GM21528 (cell line): ENCODE results near the gene PFDN5.

Experiments
- ATAC-seq: cut with Tn5 transposase; IDR thresholded peaks from one replicate; pipeline ENCODE4 v1.9.1; 2021; ENCODE audit warnings: mild to moderate bottlenecking, moderate library complexity; ENCODE audit not compliant: unreplicated experiment, low FRiP score

PFDN5 gene

DNA sequence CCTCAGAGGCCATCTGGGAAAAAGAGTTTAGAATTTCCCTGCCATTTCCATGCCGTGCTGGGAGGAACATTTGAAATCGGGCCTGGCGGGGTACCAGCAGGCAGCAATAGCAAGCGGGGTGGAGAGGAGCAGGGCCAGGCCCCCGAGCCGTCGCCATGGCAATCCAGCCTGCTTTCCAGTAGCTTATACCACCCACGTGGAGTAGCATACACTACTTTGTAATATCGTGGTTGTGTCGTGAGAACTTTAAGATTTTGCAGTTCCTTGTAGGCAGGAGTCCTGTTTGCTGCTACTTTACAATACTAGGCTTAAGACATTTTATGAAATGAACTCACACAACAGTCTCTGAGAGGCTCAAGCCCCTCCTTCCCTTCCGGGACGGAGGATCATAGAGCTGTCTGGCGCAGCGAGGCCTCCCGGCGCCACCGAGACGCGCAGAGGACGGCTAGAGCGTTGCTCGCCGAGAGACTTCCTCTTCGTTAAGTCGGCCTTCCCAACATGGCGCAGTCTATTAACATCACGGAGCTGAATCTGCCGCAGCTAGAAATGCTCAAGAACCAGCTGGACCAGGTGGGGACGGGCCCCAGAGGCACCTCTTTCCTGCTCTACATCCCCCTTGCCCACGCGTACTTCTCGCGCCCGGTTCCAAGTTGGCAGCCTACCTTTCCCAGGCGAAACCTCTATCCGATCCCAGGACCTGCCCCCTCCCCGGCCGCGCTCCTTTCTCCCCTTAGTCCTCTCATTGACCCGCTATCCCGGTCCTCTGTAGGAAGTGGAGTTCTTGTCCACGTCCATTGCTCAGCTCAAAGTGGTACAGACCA, at the start of gene PFDN5:
PFDN5 (plus strand) TSS at position 473 of the 821 bp plus-strand sequence; CDS start at position 499, 26 bp downstream.
- ATAC-seq: peak; percentile 79

DNA sequence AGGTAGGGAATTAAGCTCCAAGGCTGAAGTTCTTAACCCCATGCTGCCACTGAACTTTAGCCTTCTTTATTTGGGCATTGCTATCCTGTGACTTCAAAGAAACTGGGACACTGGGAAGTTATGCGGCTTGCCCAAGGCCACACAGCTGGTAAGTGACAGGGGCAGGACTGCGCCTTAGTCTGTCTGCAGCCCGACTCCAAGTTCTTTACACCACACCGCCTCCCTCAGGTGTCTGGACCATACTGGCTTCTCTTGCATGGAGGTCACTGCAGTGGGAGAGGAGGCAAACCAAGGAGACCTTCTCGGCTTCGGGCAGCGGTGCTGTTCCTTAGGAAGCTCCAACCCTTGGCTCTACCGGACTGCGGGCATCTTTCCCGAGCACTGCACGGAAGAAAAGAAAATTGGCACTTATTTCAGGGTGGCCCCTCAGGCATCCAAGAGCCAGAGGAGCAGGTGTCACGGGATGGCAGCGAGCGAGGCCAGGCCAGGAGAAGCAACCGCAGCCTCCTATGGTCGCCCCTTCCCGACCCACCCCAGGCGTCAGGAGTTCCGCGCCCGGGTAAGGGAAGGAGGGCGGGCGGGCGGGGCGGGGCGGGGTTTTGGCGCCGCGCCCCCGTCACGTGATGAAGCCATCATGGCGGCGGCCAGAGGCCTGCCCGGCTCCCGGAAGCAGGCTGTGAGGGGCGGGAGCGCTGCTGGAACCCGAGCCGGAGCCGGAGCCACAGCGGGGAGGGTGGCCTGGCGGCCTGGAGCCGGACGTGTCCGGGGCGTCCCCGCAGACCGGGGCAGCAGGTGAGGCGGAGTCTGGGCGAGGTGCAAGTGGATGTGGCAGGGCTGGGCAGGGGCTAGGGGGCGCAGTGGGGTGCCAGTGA, 43.6 kb upstream of the PFDN5 start:
- ATAC-seq: peak; percentile 66

DNA sequence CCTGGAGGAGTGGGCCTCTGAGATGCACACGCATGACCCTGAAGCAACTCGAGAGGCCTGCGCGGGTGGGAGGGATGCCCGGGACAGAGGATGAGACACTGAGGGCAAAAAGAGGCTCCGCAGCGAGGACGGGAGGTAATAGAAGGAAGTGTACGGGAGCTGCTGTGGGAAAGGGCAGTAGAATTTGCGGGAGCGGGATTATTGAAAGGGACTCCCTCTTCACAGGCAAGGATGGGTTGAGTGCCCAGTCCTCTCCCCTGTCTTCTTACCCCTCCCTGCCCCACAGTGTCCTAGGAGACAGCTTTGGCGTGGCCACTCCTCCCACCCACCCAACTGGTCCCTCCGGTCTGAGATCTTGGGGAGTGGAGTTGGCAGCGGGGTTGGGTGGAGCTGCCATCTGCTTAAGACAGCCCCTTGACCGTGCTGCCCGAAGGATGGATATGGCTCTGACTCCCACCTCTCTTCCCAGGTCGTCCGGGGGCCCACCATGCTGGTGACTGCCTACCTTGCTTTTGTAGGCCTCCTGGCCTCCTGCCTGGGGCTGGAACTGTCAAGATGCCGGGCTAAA, 42.9 kb upstream of the PFDN5 start:
- no peak for ATAC-seq

DNA sequence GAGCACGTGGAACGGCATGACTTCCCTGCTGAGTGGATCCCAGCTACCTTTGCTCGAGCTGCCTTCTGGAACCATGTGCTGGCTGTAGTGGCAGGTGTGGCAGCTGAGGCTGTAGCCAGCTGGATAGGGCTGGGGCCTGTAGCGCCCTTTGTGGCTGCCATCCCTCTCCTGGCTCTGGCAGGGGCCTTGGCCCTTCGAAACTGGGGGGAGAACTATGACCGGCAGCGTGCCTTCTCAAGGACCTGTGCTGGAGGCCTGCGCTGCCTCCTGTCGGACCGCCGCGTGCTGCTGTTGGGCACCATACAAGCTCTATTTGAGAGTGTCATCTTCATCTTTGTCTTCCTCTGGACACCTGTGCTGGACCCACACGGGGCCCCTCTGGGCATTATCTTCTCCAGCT, 42.0 kb upstream of the PFDN5 start:
- no peak for ATAC-seq

DNA sequence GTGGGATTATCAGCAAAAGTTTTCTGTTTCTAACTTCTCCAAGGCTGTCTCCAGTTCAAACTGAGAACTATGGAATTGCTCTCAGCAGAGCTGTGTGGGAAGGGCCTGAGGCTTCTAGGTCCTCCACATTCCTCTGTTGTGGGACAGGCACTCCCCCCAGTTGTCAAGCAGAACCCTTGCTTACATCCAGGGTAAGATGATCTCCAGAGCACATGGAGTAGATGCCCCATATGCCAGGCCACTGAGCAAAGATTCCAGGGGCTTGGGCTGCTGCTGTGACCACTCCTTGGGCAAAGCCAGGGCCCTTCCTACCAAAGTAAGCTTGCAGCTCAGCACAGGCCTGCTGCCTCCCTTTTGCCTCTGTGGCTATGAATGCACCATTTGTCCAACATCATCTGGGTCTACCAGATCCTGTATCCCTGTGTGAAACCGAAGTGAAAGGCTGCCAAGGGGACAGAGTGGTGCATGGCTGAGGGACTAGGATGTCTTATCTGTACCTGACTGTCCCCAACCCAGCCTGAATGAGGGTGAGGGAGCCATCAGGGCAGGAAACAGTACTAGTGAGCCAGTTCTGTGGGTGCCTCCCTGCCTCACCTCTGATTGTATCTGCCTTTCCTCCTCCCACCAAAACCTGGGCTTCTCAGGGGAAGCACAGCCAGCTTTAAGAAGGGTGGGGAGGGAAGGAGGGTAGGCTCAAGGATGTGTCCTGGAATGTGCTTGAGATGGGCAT, 40.4 kb upstream of the PFDN5 start:
- no peak for ATAC-seq

DNA sequence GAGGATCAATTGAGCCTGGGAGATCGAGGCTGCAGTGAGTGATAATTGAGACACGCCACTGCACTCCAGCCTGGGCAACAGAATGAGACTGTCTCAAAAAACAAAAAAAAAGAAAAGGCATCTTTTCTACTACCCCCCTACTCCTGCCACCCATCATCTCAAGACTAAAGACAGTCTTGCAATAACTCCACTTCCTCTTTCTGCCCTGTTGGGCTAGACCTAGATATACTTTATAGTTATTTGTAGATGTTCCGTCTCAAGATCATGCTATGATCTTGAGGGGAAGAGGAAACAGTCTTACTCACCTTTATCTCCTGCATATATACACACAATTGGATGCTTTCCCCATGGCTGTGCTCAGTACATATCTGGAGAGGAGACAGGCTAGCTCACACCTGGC, 39.3 kb upstream of the PFDN5 start:
- ATAC-seq: no peak

DNA sequence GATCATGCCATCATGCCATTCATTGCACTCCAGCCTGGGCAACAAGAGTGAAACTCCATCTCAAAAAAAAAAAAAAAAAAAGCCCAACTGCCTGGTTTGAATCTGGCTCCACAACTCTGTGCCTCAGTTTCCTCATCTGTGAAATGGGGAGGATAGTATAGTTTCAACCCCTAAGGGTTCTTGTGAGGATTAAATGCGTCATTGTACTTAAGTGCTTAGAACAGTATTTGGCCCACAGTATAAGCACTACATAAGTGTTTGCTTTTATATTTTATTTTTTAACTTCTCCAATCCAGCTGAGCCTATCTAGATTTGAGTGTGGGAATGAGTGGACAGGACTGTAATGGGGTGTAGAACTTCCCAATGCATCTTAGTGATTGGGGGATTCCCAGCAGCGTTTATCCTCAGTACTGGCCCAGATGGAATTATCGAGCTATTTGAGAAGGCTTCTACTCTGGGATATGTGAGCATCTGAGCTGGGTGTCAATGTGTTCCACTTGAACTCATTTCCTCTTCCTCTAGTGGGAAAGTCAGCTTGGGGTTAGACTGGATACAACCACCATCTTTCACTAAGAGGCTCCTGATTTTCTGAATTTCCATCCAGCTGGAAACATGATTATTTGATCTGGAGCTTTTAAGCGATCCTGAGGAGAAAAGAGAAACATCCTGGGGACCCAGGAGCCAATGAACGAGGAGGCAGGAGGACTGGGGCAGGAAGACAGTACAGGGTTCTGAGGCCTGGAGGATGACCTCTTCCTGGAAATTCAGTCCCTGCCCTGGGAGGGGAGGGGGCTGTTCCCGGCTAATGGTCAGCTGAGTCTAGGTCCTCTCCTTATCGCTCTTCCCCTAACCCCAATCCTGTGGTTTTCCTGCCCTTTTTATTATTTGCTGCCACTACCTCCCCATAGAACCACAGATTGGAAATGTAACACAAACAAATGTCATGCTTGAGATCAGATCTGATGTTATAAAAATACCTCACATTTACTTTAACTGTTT, 36.5 kb upstream of the PFDN5 start:
- no peak for ATAC-seq

DNA sequence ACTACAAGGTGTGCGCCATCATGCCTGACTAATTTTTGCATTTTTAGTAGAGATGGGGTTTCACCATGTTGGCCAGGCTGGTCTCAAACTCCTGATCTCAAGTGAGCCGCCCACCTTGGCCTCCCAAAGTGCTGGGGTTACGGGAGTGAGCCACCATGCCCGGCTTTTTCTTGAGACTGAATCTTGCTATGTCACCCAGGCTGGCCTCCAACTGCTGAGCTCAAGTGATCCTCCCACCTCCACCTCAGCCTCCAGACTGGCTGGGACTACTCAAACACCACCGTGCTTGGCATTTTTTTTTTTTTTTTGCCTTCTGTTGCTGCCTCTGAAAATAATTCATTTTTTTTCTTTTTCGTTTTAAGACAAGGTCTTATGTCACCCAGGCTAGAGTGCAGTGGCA, 35.5 kb upstream of the PFDN5 start:
- ATAC-seq: no peak

DNA sequence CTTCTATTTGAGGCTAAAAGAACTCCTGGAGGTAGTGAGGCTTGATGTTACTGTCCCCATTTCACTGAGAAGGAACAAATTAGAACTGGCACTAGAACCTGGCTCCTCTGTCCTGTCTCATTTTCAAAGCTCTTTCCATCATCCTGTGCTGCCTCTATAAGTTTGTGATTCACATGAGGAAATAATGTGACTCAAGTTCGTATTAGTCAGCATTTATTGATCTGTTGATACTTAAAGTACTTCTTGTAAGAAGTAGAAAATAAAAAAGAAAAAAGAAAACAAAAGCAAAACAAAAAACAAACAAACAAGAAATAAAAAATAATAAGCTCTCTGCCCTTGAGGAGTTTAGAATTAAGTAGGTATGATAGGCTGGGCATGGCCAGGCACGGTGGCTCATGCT, 29.6 kb upstream of the PFDN5 start:
- no peak for ATAC-seq

DNA sequence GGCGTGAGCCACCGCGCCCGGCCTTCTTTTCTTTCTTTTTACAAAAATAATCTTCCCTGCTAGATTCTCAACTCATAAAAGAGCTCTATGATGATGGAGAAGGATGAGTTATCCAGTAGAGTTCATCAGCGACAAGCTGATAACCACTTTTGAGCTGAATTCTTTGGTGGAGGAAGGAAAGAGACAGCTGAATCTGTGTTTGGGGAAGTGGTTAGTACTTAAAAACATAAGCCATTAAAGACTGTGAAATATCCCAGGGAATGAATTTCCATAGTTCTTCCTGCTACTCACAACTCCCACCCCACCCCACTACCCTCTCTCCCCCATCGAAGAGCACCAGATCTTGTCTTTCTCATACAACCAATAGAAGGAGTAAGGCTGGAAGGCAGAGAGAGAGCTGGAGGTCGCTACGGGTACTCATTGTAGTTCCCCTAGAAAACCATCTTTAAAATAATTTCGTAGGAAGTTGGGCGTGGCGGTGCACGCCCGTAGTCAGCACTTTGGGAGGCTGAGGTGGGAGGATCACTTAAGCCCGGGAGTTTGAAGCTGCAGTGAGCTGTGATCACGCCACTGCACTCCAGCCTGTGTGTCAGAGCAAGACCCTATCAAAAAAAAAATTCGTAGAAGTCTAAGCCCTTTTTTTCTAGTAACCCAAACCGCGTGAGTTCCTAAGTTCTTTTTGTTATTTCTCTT, 27.9 kb upstream of the PFDN5 start:
- peak; percentile 33 for ATAC-seq

DNA sequence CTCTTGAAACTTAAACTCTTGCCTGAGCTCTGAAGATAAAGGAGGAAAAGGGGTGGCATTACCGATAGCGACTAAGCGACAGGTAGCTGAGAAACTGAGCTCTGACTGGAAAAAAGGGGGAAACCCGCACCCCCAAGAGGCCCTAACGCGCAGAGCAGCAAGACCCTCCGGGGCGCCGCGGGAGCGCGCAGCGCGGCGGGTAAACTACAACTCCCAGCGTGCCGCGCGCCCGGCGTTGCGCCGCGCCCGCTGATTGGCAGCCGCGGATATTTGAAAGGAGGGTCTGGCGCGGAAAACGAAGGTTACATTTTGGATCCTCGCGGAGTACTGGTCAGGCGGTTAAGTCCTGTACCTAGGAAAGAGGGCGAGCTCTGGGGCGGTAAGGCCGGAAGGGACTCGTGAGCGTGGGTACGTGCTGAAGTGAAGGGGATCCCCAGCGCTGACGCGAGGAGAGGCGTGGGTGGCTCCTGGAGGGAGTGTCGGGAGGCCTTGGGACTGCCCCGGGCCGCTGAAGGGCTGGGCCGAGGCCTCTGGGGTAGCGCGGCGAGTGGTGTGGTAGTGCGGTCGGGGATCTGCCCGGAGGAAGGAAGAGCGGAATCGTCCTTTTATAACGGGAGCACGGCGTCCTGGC, 27.2 kb upstream of the PFDN5 start, which contains the start of gene ESPL1:
ESPL1 (plus strand) TSS at position 301 of the 631 bp plus-strand sequence. CDS start 468 bp downstream, outside the sequence.
- ATAC-seq: peak; percentile 76

DNA sequence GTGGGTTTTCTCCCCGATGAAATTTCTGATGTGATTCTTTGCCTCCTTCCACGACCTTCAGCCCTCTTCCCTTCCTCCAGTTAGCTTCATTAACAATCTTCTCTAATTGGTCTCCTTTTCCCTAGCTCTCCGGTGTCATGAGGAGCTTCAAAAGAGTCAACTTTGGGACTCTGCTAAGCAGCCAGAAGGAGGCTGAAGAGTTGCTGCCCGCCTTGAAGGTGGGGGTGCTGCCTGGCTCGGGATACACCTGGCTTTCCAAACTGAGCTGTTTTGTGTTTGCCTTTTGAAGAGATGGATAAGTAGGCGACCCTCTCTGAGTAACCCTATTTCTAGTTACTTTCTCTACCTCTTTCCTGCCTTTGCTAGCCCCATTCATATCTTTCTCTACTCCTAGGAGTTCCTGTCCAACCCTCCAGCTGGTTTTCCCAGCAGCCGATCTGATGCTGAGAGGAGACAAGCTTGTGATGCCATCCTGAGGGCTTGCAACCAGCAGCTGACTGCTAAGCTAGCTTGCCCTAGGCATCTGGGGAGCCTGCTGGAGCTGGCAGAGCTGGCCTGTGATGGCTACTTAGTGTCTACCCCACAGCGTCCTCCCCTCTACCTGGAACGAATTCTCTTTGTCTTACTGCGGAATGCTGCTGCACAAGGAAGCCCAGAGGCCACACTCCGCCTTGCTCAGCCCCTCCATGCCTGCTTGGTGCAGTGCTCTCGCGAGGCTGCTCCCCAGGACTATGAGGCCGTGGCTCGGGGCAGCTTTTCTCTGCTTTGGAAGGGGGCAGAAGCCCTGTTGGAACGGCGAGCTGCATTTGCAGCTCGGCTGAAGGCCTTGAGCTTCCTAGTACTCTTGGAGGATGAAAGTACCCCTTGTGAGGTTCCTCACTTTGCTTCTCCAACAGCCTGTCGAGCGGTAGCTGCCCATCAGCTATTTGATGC, 26.4 kb upstream of the PFDN5 start:
- no peak for ATAC-seq

DNA sequence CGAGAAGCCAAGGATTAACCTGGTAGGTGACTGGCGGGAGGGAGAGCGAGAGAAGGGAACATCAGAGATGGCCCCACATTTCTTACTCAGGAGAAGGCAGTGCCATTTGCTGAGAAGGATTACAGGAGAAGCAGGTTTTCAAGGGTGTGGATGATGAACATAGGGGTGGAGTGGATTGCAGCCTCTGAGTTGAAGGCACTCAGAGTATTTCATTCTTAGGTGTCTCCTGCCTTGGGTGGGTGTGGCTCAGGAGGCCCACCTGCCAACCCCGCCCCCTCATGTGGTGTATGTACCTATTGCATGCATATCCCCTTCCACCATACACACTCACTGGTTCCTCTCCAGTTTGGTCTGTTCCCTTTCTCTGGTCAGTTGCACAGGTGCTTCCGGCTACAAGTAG, 20.9 kb upstream of the PFDN5 start:
- no peak for ATAC-seq

DNA sequence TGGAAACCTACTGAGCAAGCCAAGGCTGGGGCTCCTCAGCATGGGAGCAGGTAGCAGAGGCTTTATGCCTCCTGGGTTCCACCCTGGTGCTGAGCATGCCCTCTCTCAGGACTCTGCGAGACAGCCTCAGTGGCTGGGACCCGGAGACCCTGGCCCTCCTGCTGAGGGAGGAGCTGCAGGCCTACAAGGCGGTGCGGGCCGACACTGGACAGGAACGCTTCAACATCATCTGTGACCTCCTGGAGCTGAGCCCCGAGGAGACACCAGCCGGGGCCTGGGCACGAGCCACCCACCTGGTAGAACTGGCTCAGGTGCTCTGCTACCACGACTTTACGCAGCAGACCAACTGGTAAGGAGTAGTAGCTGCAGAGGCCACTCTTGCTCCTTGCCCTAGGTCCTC, 18.8 kb upstream of the PFDN5 start:
- ATAC-seq: no peak

DNA sequence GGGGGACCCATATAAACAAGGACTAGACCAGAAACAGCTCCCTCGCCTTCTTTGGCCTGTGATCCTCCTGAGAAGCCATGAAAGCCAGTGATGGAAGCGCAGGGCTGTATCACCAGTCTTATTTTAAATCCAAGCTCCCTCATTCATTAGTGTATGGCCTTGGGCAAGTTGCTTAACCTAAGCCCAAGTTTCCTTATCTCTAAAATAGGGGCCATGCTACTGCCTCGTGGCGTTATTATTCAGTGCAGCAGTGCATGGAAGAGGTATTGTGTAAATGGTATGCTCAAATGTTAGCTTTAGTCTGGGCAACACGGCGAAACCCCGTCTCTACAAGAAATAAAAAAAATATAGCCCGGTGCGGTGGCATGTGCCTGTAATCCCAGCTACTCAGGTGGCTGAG, 17.4 kb upstream of the PFDN5 start:
- no peak for ATAC-seq

DNA sequence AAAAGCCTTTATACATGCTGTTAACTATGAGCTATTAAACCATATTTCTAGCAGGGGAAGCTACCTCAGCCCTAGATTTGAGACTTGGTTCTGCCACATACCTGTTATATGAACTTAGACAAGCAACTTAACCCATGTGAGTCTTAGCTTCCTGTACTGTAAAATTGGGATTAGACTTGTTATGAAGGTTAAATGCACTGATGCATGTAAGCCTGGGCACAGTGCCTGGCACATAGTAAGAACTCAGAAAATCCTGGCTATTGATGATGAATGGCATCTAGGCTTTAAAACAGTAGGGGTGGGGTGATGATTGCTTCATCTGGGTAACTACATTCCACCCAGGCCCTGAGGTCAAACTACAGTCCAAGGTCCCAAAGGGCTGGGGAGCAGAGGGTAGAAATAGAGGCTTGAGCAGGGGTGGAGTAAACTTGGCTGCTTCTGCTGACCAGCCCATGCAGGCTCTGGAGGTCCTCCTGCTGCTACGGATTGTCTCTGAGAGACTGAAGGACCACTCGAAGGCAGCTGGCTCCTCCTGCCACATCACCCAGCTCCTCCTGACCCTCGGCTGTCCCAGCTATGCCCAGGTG, 16.0 kb upstream of the PFDN5 start:
- ATAC-seq: no peak
